ENCODE results near the gene SELENON.
A peak's percentile ranks its signal among the peaks of the same experiment; 100 is the strongest.

DNA sequence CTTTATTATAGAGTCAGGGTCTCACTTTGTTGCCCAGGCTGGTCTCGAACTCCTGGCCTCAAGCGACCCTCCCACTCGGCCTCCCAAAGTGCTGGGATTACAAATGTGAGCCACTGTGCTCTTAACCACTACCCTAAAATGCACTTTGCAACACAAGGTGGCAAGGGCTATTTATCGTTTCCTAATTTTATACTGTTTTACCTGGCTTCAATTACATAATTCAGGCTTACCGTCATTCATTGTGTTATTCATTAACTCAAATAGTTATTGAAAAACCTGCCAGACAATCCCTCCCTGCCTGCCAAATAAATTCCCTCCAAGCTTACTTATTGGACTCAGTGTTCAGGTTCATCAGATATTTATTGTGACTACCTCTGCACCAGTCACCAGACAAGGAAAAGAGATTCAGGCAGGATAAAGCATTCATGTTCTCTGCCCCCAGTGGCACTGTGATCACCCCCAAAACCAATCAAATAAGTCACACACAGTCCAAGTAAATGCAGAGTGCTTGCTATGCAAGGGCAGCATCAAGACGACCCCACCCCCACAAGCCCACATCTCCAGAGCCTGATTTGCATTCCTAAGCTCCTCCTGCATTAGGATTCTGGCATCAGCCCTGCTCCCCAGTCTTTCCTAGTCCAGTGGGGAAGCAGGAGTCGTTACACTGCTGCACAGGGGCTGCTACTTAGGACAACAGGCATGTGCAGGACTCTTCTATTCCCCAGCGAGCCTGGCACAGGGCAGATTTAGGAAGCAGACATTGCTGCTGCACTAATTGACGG lies 67.4 kb downstream of the SELENON start:
- peak in 2 of 3 donors; percentile 51 to 54 for TF ChIP-seq POLR2A (IDR thresholded peaks at IDR 0.05)
- TF ChIP-seq, protein P1, sequence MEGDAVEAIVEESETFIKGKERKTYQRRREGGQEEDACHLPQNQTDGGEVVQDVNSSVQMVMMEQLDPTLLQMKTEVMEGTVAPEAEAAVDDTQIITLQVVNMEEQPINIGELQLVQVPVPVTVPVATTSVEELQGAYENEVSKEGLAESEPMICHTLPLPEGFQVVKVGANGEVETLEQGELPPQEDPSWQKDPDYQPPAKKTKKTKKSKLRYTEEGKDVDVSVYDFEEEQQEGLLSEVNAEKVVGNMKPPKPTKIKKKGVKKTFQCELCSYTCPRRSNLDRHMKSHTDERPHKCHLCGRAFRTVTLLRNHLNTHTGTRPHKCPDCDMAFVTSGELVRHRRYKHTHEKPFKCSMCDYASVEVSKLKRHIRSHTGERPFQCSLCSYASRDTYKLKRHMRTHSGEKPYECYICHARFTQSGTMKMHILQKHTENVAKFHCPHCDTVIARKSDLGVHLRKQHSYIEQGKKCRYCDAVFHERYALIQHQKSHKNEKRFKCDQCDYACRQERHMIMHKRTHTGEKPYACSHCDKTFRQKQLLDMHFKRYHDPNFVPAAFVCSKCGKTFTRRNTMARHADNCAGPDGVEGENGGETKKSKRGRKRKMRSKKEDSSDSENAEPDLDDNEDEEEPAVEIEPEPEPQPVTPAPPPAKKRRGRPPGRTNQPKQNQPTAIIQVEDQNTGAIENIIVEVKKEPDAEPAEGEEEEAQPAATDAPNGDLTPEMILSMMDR (IDR thresholded peaks at IDR 0.05), result peak in 4 of 7 experiments; percentile 9 to 28 (median 22)
